Osteocyte (in vitro differentiated cells): ENCODE results near the gene PHLPP1. TPM values are rescaled to one million over a fixed set of nuclear protein-coding genes. Genes with fewer than 3 reads are reported as not detected.

Source experiments
- DNase-seq: peaks from one replicate; pipeline ENCODE4 v3.0.0; 2021; ENCODE audit warnings: mixed read lengths; ENCODE audit not compliant: unreplicated experiment; ENCODE audit errors: extremely low spot score
- H3K27ac Mint-ChIP-seq: one replicate; pipeline ENCODE4 v1.8.0; 2021; ENCODE audit warnings: mild to moderate bottlenecking, mixed read lengths; ENCODE audit not compliant: unreplicated experiment
- H3K27me3 Mint-ChIP-seq: one replicate; pipeline ENCODE4 v1.8.0; 2021; ENCODE audit warnings: mixed read lengths; ENCODE audit not compliant: unreplicated experiment
- H3K36me3 Mint-ChIP-seq: one replicate; pipeline ENCODE4 v1.8.0; 2021; ENCODE audit warnings: mixed read lengths; ENCODE audit not compliant: unreplicated experiment
- H3K4me1 Mint-ChIP-seq: one replicate; pipeline ENCODE4 v1.8.0; 2021; ENCODE audit warnings: mixed read lengths; ENCODE audit not compliant: unreplicated experiment
- H3K4me3 Mint-ChIP-seq: one replicate; pipeline ENCODE4 v1.8.0; 2021; ENCODE audit warnings: mild to moderate bottlenecking, moderate library complexity, mixed read lengths; ENCODE audit not compliant: unreplicated experiment
- H3K9me3 Mint-ChIP-seq: one replicate; pipeline ENCODE4 v1.8.0; 2021; ENCODE audit warnings: mixed read lengths; ENCODE audit not compliant: unreplicated experiment
- CTCF ChIP-seq: fragments of 200-600 bp; sonication (generic); IDR thresholded peaks from 2 replicates; pipeline ENCODE4 v1.5.0; 2021; ENCODE audit warnings: antibody characterized with exemption, mild to moderate bottlenecking, moderate library complexity
- total RNA-seq: library from RNA; stranded (reverse); gene quantifications from 2 replicates; pipeline ENCODE4 v1.2.1, GENCODE V29; 2021

The PHLPP1 gene
- total RNA-seq, 1 donor from 2014 or later: 19.6 TPM

DNA sequence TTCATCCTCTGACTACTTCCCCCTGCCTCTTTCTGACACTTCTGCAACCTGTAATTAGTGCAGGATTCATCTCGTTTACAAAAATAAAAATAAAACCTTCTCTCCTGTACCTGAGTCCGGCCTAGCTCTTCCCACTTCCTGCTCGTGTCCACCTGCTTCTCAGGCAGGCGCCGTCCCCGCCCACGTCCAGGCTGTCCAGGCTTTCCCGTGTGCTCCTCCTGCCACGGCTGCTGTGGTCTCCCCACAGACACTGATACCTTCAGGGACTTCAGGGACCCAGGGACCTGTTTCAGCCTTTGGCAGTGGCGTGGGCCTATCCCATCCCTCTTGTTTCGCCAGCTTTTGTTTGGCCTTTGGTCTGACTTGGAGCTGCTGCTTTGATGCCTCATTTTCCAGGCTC is 272.5 kb downstream of the PHLPP1 start:
- H3K9me3 Mint-ChIP-seq: no peaks in the 10 kb centered on the region
- H3K4me1 Mint-ChIP-seq: peaks cover 2% of the 10 kb centered on the region
- TF ChIP-seq CTCF: no peak

DNA sequence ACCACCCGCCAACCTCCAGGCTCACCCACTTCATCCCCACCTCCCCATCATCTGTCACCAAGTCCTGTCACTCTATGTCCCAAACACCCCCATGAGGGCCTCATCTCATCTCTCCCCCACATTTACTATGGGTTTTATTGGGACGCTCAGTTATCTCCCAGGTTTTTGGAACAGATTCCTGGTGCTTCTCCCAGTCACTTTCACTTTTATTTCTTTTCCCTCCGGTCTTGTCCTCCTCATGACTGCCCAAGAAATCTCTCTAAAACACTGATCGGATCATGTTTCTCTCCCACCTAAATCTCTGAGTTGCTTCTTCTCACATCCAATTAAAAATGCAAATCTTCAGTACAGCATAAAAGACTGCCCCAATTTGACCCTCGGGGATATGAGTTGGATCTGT is 273.1 kb downstream of the PHLPP1 start:
- H3K9me3 Mint-ChIP-seq: no peaks in the 10 kb centered on the region
- no peak overlapping the region for H3K4me3 Mint-ChIP-seq
- no peak for TF ChIP-seq CTCF
- H3K27me3 Mint-ChIP-seq: peaks cover 25% of the 10 kb centered on the region
- H3K4me1 Mint-ChIP-seq: peaks cover 2% of the 10 kb centered on the region
- no peak overlapping the region for H3K27ac Mint-ChIP-seq
- no peak for DNase-seq
- H3K36me3 Mint-ChIP-seq: no peaks in the 10 kb centered on the region

More for the DNA sequence above, 272.5 kb downstream of the PHLPP1 start:
- DNase-seq: no peak
- no peak overlapping the region for H3K27ac Mint-ChIP-seq
- no peaks in the 10 kb centered on the region for H3K36me3 Mint-ChIP-seq
- H3K27me3 Mint-ChIP-seq: peaks cover 19% of the 10 kb centered on the region
- no peak overlapping the region for H3K4me3 Mint-ChIP-seq

GRCh38 chr18:62989195-62989594 is 273.9 kb downstream of the PHLPP1 start:
- DNase-seq: no peak
- no peak overlapping the region for H3K27ac Mint-ChIP-seq
- no peaks in the 10 kb centered on the region for H3K9me3 Mint-ChIP-seq
- peaks cover 30% of the 10 kb centered on the region for H3K27me3 Mint-ChIP-seq
- H3K36me3 Mint-ChIP-seq: no peaks in the 10 kb centered on the region
- peaks cover 2% of the 10 kb centered on the region for H3K4me1 Mint-ChIP-seq
- no peak overlapping the region for H3K4me3 Mint-ChIP-seq
- no peak for TF ChIP-seq CTCF

- no peak overlapping the region for H3K27ac Mint-ChIP-seq
- no peak for TF ChIP-seq CTCF
These were observed 275.3 kb downstream of the PHLPP1 start for GRCh38 chr18:62990653-62991052.

GRCh38 chr18:62991389-62991788 is 276.0 kb downstream of the PHLPP1 start:
- H3K27me3 Mint-ChIP-seq: peaks cover 32% of the 10 kb centered on the region
- H3K9me3 Mint-ChIP-seq: no peaks in the 10 kb centered on the region
- no peak for TF ChIP-seq CTCF
- H3K36me3 Mint-ChIP-seq: no peaks in the 10 kb centered on the region
- no peak for DNase-seq
- H3K4me1 Mint-ChIP-seq: peaks cover 2% of the 10 kb centered on the region
- H3K4me3 Mint-ChIP-seq: no peak overlapping the region
- no peak overlapping the region for H3K27ac Mint-ChIP-seq

More at GRCh38 chr18:62990653-62991052, 275.3 kb downstream of the PHLPP1 start:
- Mint-ChIP-seq H3K4me1 (peaks cover 2% of the 10 kb centered on the region), H3K36me3 (no peaks in the 10 kb centered on the region), H3K4me3 (no peak overlapping the region), H3K9me3 (no peaks in the 10 kb centered on the region), H3K27me3 (peaks cover 32% of the 10 kb centered on the region)
- no peak for DNase-seq
